Mesothelial cell of epicardium (in vitro differentiated cells): ENCODE results near the gene SLC49A3. TPM values are rescaled to one million over a fixed set of nuclear protein-coding genes. Genes with fewer than 3 reads are reported as not detected.

Source experiments
- DNase-seq, 2 experiments: peaks; one replicate each; pipeline ENCODE4 v3.0.0; 2021; ENCODE audit warnings: low spot score in 2 of 2; ENCODE audit not compliant: unreplicated experiment in 2 of 2
- H3K27ac Mint-ChIP-seq: 2 replicates; pipeline ENCODE4 v1.8.0; 2021; ENCODE audit warnings: mixed read lengths
- H3K27me3 Mint-ChIP-seq: 2 replicates; pipeline ENCODE4 v1.8.0; 2021; ENCODE audit warnings: low read depth, mixed read lengths
- H3K36me3 Mint-ChIP-seq: 2 replicates; pipeline ENCODE4 v1.8.0; 2021; ENCODE audit warnings: mixed read lengths
- H3K4me1 Mint-ChIP-seq: 2 replicates; pipeline ENCODE4 v1.8.0; 2021; ENCODE audit warnings: mixed read lengths
- H3K4me3 Mint-ChIP-seq: 2 replicates; pipeline ENCODE4 v1.8.0; 2021; ENCODE audit warnings: mild to moderate bottlenecking, moderate library complexity, mixed read lengths
- H3K9me3 Mint-ChIP-seq: 2 replicates; pipeline ENCODE4 v1.8.0; 2021; ENCODE audit warnings: mixed read lengths
- CTCF ChIP-seq: fragments of 200-600 bp; sonication (generic); IDR thresholded peaks from one replicate; pipeline ENCODE4 v1.5.0; 2021; ENCODE audit warnings: antibody characterized with exemption; ENCODE audit not compliant: unreplicated experiment
- total RNA-seq: library from RNA; stranded (reverse); gene quantifications from 3 replicates; pipeline ENCODE4 v1.2.1, GENCODE V29; 2021

Gene SLC49A3
- total RNA-seq, 1 donor from 2014 or later = 13.4 TPM

GRCh38 chr4:727576-727975, 38.6 kb upstream of the SLC49A3 start:
- no peak for DNase-seq
- H3K27me3 Mint-ChIP-seq = no peaks in the 10 kb centered on the region
- no peak overlapping the region for H3K4me3 Mint-ChIP-seq
- H3K36me3 Mint-ChIP-seq = peaks cover 24% of the 10 kb centered on the region
- TF ChIP-seq CTCF = no peak
- H3K9me3 Mint-ChIP-seq = no peaks in the 10 kb centered on the region
- H3K4me1 Mint-ChIP-seq = peaks cover 11% of the 10 kb centered on the region
- peak overlapping the region; percentile 48 for H3K27ac Mint-ChIP-seq

- H3K27ac Mint-ChIP-seq = peak overlapping the region; percentile 41
- H3K27me3 Mint-ChIP-seq = no peaks in the 10 kb centered on the region
- no peaks in the 10 kb centered on the region for H3K9me3 Mint-ChIP-seq
- H3K4me1 Mint-ChIP-seq = peaks cover 16% of the 10 kb centered on the region
- TF ChIP-seq CTCF = no peak
- no peak overlapping the region for H3K4me3 Mint-ChIP-seq
- DNase-seq = no peak
- peaks cover 29% of the 10 kb centered on the region for H3K36me3 Mint-ChIP-seq
These were observed 37.9 kb upstream of the SLC49A3 start for GRCh38 chr4:726838-727237.

DNA sequence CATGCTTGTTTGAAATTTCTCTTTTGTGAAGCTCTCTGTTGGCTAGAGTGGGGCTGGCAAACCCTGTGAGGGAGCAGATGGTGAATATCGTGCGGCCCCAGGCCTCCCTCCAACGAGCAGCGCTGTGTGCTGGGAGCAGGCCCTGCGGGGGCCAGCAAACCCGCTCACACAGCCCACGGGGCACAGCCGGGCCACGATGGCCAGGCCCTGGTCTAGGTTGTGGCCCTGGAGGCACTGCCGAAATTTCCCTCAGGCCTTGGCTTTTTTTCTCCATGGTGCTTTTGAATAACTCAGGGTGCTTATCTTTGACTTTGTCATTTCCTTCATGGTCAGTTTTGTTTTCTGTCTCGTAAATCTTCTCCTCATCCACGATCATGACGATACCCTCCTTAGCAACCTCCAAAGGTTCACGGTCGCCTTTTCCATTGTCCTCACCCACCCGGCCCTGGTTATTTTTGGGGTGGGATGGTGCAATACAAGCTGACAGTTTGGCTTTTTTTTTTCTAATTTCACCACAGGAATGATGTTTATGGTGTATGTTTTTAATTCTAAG, 37.4 kb upstream of the SLC49A3 start:
- Mint-ChIP-seq H3K9me3 (no peaks in the 10 kb centered on the region), H3K36me3 (peaks cover 33% of the 10 kb centered on the region), H3K27ac (peak overlapping the region; percentile 83), H3K4me1 (peaks cover 21% of the 10 kb centered on the region), H3K4me3 (no peak overlapping the region), H3K27me3 (no peaks in the 10 kb centered on the region)
- no peak for DNase-seq
- no peak for TF ChIP-seq CTCF

DNA sequence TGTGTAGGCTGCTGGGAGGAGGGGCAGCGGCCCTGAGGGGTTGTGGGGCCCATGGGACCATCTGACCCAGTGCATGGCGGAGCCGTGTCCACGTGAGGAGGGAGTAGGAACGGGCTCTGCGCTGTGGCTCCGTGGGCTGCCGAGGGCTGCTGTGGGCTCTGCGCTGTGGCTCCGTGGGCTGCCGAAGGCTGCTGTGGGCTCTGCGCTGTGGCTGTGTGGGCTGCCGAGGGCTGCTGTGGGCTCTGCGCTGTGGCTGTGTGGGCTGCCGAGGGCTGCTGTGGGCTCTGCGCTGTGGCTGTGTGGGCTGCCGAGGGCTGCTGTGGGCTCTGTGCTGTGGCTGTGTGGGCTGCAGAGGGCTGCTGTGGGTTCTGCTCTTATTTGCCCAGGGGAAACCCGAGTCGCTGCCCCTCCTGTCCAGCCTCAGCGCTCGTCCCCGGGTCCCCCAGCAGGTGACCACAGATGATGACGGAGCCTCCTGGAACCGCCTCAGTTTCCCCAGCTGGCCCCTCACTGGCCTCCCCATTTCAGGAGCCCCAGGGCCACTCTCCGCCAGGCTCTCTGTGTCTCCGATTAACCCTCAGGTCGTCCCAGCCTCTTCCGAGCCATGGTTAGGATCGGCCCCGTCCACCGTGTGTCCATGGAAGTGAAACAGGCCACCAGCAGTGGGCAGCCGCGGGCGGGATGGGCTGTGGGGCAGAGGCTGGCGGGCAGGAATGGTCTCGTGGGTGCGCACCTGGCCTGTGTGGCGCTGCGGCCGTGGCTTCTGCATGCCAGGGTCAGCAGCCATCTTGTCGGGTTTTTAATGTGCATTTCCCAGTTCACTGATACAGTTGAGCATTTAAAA, 36.7 kb upstream of the SLC49A3 start:
- Mint-ChIP-seq H3K9me3 (no peaks in the 10 kb centered on the region), H3K36me3 (peaks cover 34% of the 10 kb centered on the region), H3K27ac (peak overlapping the region; percentile 56), H3K27me3 (no peaks in the 10 kb centered on the region), H3K4me1 (peaks cover 26% of the 10 kb centered on the region), H3K4me3 (no peak overlapping the region)
- DNase-seq = no peak
- no peak for TF ChIP-seq CTCF

DNA sequence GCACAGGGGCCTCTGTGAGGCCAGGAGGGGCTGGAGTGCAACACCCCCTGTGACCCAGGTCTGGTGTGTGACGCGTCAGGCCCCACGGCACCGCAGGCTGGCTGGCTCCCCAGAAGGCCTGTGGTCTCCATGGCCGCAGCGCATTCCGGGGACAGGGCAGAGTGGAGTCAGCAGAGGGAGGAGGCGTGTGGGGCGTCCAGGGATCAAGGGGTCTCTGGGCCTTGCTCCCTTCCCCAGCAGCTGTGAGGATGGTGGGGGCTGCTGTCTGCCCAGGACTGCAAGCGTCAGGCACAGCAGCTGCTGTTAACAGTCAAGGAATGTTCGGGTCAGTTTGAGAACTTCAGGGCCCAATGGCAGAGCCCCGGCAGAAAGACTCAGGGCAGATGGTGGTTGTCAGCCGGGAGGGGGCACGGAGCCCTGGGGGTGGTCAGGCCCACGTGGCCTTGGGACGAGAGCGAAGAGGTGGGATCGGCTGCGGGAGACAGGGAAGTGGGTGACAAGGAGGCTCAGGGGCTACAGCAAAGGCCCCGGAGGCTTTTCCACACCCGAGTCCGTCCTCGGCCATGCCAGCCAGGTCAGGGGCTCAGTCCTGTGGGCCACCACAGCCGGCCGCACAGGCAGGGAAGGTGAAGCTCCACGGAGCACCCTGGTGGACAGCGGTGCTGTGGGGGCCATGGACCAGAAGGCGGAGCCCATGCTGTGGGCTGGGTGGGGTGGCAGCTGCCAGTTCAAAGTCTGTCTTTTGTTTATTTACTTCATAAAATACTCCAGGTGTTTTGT, 35.0 kb upstream of the SLC49A3 start:
- no peaks in the 10 kb centered on the region for H3K9me3 Mint-ChIP-seq
- peaks cover 26% of the 10 kb centered on the region for H3K36me3 Mint-ChIP-seq
- peak overlapping the region; percentile 79 for H3K27ac Mint-ChIP-seq
- no peak overlapping the region for H3K4me3 Mint-ChIP-seq
- no peaks in the 10 kb centered on the region for H3K27me3 Mint-ChIP-seq
- DNase-seq = no peak
- TF ChIP-seq CTCF = no peak
- peaks cover 37% of the 10 kb centered on the region for H3K4me1 Mint-ChIP-seq
